GM12878 (cell line): ENCODE measurements around the gene DOCK2. TPM values are rescaled to one million over a fixed set of nuclear protein-coding genes. Genes with fewer than 3 reads are reported as not detected.
A peak's percentile ranks its signal among the peaks of the same experiment; 100 is the strongest.

ENCODE experiments used
- ATAC-seq: fragments of 200-7000 bp; cut with Tn5 transposase; 3 replicates; pipeline ENCODE4 v1.9.1; 2020; ENCODE audit warnings: mild to moderate bottlenecking, moderate library complexity
- BruUV-seq: library from RNA; stranded (reverse); fragments of 400-500 nt; replicated peaks from 2 replicates; lab custom pipeline; 2021; lab: Mats Ljungman, UMichigan
- CTCF ChIA-PET: fragments of 300-600 bp; sonication (Branson Sonifier 250); formaldehyde crosslinking; extraction: SDS; loops from one replicate; lab custom pipeline; 2021; ENCODE audit warnings: inconsistent platforms; lab: Yijun Ruan, JAX
- POLR2A ChIA-PET: fragments of 350-600 bp; formaldehyde crosslinking; extraction: SDS; loops from one replicate; lab custom pipeline; 2021; ENCODE audit warnings: inconsistent platforms; lab: Charles Lee
- RAD21 ChIA-PET: fragments of 300-600 bp; sonication (Branson Sonifier 250); formaldehyde crosslinking; loops from one replicate; lab custom pipeline; 2023; ENCODE audit warnings: antibody characterized with exemption; ENCODE audit not compliant: unreplicated experiment; lab: Charles Lee
- SMC1A ChIA-PET: fragments of 300-600 bp; sonication (Branson Sonifier 250); formaldehyde crosslinking; loops from one replicate; lab custom pipeline; 2023; ENCODE audit not compliant: unreplicated experiment, uncharacterized antibody; lab: Charles Lee
- DNase-seq: peaks from one replicate; pipeline ENCODE4 v3.0.0-alpha.2; 2011; ENCODE audit warnings: low read depth, low spot score
- FAIRE-seq: peaks from 3 replicates; lab custom pipeline; 2011; peaks lifted over from hg19 to GRCh38; lab: Jason Lieb, UNC
- H2AFZ ChIP-seq: 2 replicates; pipeline ENCODE4 v1.6.0; 2011; ENCODE audit warnings: low read depth, low read length, control low read depth; ENCODE audit not compliant: control insufficient read depth
- H3K27ac ChIP-seq: 2 replicates; pipeline ENCODE4 v1.5.1; 2011; ENCODE audit warnings: control low read depth; ENCODE audit not compliant: control insufficient read depth, insufficient read depth
- H3K27me3 ChIP-seq, 2 experiments: replicated peaks in 1 of 2; 2 replicates each; pipeline versions ENCODE4 v1.6.0 to v1.6.1; 2011; ENCODE audit warnings: low read length in 1 of 2; ENCODE audit not compliant: control insufficient read depth in 2 of 2, insufficient read depth in 2 of 2
- H3K36me3 ChIP-seq, 2 experiments: 2 replicates each; pipeline ENCODE4 v1.5.1; 2011; ENCODE audit warnings: low read length in 1 of 2; ENCODE audit not compliant: control insufficient read depth in 2 of 2, insufficient read depth in 2 of 2
- H3K4me1 ChIP-seq: 2 replicates; pipeline ENCODE4 v1.6.1; 2011; ENCODE audit warnings: mild to moderate bottlenecking, low read length, moderate library complexity, mixed read lengths; ENCODE audit not compliant: control insufficient read depth, insufficient read depth
- H3K4me2 ChIP-seq: 2 replicates; pipeline ENCODE4 v1.6.0; 2011; ENCODE audit warnings: control low read depth; ENCODE audit not compliant: control insufficient read depth, insufficient read depth
- H3K4me3 ChIP-seq: fragments of 200-600 bp; sonication (generic); 2 replicates; pipeline ENCODE4 v1.5.1; 2016
- H3K79me2 ChIP-seq: 2 replicates; pipeline ENCODE4 v1.6.0; 2011; ENCODE audit warnings: low read length; ENCODE audit not compliant: control insufficient read depth, insufficient read depth
- H3K9ac ChIP-seq: 2 replicates; pipeline ENCODE4 v1.8.0; 2011; ENCODE audit warnings: low read length, control low read depth, mixed read lengths; ENCODE audit not compliant: control insufficient read depth, insufficient read depth
- H3K9me3 ChIP-seq: replicated peaks from 3 replicates; pipeline ENCODE4 v1.5.1; 2011; ENCODE audit warnings: mild to moderate bottlenecking, low read length; ENCODE audit not compliant: control insufficient read depth, insufficient read depth
- H4K20me1 ChIP-seq: 2 replicates; pipeline ENCODE4 v1.6.0; 2011; ENCODE audit not compliant: control insufficient read depth, insufficient read depth
- CEBPB ChIP-seq, 2 experiments: fragments of 150-350 bp in 1 of 2; IDR thresholded peaks; 2 replicates each; pipeline ENCODE4 v1.6.1; 2012 to 2014; ENCODE audit warnings: low read depth in 2 of 2, low read length in 2 of 2, borderline replicate concordance in 1 of 2, inconsistent platforms in 1 of 2
- E4F1 ChIP-seq: fragments of 450-650 bp; IDR thresholded peaks from 2 replicates; pipeline ENCODE4 v1.6.1; 2018; ENCODE audit warnings: borderline replicate concordance, mild to moderate bottlenecking; ENCODE audit not compliant: partially characterized antibody
- SMAD1 ChIP-seq: fragments of 450-650 bp; IDR thresholded peaks from 2 replicates; pipeline ENCODE4 v1.6.1; 2018; ENCODE audit warnings: mild to moderate bottlenecking, low read depth; ENCODE audit not compliant: partially characterized antibody
- WGBS: methylation state at CpG from one replicate; pipeline ENCODE4 v1.1.6; 2016; ENCODE audit warnings: low lambda C conversion rate; ENCODE audit not compliant: insufficient replicate concordance, insufficient coverage; ENCODE audit errors: missing lambda C conversion rate; 5-methylcytosine and 5-hydroxymethylcytosine counted together
- in situ Hi-C: fragments of 300-500 bp; cut with MboI; formaldehyde crosslinking; loops from 9 replicates; pipeline ENCODE4 v1.14.3; 2018; ENCODE audit warnings: mixed read lengths
- intact Hi-C: fragments of 100-400 bp; cut with micrococcal nuclease; formaldehyde crosslinking; loops from one replicate; pipeline ENCODE4 v1.14.2; 2022; ENCODE audit not compliant: unreplicated experiment
- polyA plus RNA-seq, 11 experiments: library from polyadenylated mRNA; depleted of rRNA in 4 of 11; unstranded in 6 of 11; stranded (reverse) in 5 of 11; fragments of >200 nt; fragmentation: Nextera tagmentation in 4 of 11; fragmentation: Illumina TruSeq in 1 of 11; extraction: Ambion mirVana in 4 of 11; extraction: Trizol in 1 of 11; gene quantifications; 1 replicate in 1 of 11; 2 replicates in 10 of 11; pipeline versions ENCODE4 v1.2.1 to v1.2.3, GENCODE V29; 2011 to 2016; ENCODE audit warnings: inconsistent platforms in 2 of 11, missing spikeins in 2 of 11, low read depth in 1 of 11
- total RNA-seq, 4 experiments: library from RNA; depleted of rRNA in 3 of 4; stranded (reverse); fragments of >200 nt in 3 of 4; fragmentation: Illumina TruSeq in 1 of 4; extraction: Trizol in 1 of 4; gene quantifications; 2 replicates each; pipeline versions ENCODE4 v1.2.1 to v1.2.3, GENCODE V29; 2013 to 2021

The DOCK2 gene
- total and polyA plus RNA-seq, 10 of the 15 experiments (the other 5 are each of a cell fraction or from before 2014, with no cell fraction given): 34.2 to 192 (median 118) TPM

- no peak overlapping the region for H3K4me3 ChIP-seq
- no peaks in the 10 kb centered on the region for H3K4me1 ChIP-seq
- H3K79me2 ChIP-seq: no peaks in the 10 kb centered on the region
- no peaks in the 10 kb centered on the region for H3K27me3 ChIP-seq
- peaks cover 0 to 12% of the 10 kb centered on the region in 2 experiments; a peak in 3 of 4 replicates for H3K36me3 ChIP-seq
- intact Hi-C loops: no loop called here
- TF ChIP-seq CEBPB (IDR thresholded peaks at IDR 0.05; ENCODE audit: borderline replicate concordance in 1 of 2, low read depth in 2 of 2, low read length in 2 of 2): no peak
- TF ChIP-seq E4F1: no peak
- TF ChIP-seq SMAD1: peak; percentile 81
- no peak for FAIRE-seq
- SMC1A ChIA-PET: interaction anchor here (0.9 to 2.0 kb wide), 5 partner anchors 10 to 244 kb away, joined by 3 to 8 read pairs (median 4); no protein-coding TSS in a partner anchor
- no peaks in the 10 kb centered on the region for H4K20me1 ChIP-seq
- peak overlapping the region; percentile 14 for H3K27ac ChIP-seq
- POLR2A ChIA-PET: interaction anchor here (0.7 to 1.2 kb wide), 3 partner anchors 11 to 41 kb away, joined by 3 read pairs; no protein-coding TSS in a partner anchor
- no peak overlapping the region for H3K4me2 ChIP-seq
- no peak overlapping the region for H3K9ac ChIP-seq
- 79% methylated on average over 8 of the region's 8 CpGs for WGBS
- no peak overlapping the region for H2AFZ ChIP-seq
- CTCF ChIA-PET: interaction anchor here (0.7 to 4.0 kb wide), 3 partner anchors 23 to 40 kb away, joined by 3 to 12 read pairs (median 4); partner anchors contain the start of gene INSYN2B
- DNase-seq: no peak
- in situ Hi-C loops: no loop called here
- BruUV-seq: no TSS peak
- RAD21 ChIA-PET: no interaction called here
- peak; percentile 36 for ATAC-seq
- H3K9me3 ChIP-seq: no peaks in the 10 kb centered on the region
These were observed 308.0 kb downstream of the DOCK2 start for GRCh38 chr5:169944922-169945680.
